ENCODE measurements around the gene CREB3L4. TPM values are rescaled to one million over a fixed set of nuclear protein-coding genes. Genes with fewer than 3 reads are reported as not detected.

Gene CREB3L4
- total and polyA plus RNA-seq, 2 of the 13 experiments (the other 11 are each of a cell fraction or from before 2014, with no cell fraction given), result 9.9 to 18.7 TPM

- TF ChIP-seq ARID4A (CRISPR knock-in tag; IDR thresholded peaks at IDR 0.05; ENCODE audit: borderline replicate concordance), result peak; percentile 95
- TF ChIP-seq MED13 (CRISPR knock-in tag; IDR thresholded peaks at IDR 0.05), result no peak
- peak; percentile 89; the same call in 1 of the 2 replicates for TF ChIP-seq ZZZ3 (CRISPR knock-in tag; IDR thresholded peaks at IDR 0.05; ENCODE audit: borderline replicate concordance)
- TF ChIP-seq MIXL1 (CRISPR knock-in tag; IDR thresholded peaks at IDR 0.05), result peak; percentile 71
- TF ChIP-seq HMG20B (CRISPR knock-in tag; conservative IDR thresholded peaks at IDR 0.05), result 0 out of 2 replicates have a peak, but pooled peaks have one; percentile 5
- TF ChIP-seq ZNF614 (CRISPR knock-in tag; IDR thresholded peaks at IDR 0.05; ENCODE audit: borderline replicate concordance), result peak; percentile 80
- TF ChIP-seq, protein P1, sequence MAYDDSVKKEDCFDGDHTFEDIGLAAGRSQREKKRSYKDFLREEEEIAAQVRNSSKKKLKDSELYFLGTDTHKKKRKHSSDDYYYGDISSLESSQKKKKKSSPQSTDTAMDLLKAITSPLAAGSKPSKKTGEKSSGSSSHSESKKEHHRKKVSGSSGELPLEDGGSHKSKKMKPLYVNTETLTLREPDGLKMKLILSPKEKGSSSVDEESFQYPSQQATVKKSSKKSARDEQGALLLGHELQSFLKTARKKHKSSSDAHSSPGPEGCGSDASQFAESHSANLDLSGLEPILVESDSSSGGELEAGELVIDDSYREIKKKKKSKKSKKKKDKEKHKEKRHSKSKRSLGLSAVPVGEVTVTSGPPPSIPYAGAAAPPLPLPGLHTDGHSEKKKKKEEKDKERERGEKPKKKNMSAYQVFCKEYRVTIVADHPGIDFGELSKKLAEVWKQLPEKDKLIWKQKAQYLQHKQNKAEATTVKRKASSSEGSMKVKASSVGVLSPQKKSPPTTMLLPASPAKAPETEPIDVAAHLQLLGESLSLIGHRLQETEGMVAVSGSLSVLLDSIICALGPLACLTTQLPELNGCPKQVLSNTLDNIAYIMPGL (CRISPR knock-in tag; IDR thresholded peaks at IDR 0.05; ENCODE audit: borderline replicate concordance in 1 of 2, low read depth in 1 of 2), result peak; percentile 80 to 92; a peak in 3 of 4 replicates
- TF ChIP-seq RXRA (CRISPR knock-in tag; IDR thresholded peaks at IDR 0.05), result peak; percentile 75
- peak; percentile 35 for TF ChIP-seq MYPOP (CRISPR knock-in tag; IDR thresholded peaks at IDR 0.05)
- TF ChIP-seq GABPA (IDR thresholded peaks at IDR 0.05; ENCODE audit: low read depth, low read length), result peak; percentile 87
- peak; percentile 99 for TF ChIP-seq GABPA (CRISPR knock-in tag; IDR thresholded peaks at IDR 0.05; ENCODE audit: low read depth)
- no peak for TF ChIP-seq ZNF75D (CRISPR knock-in tag; IDR thresholded peaks at IDR 0.05; ENCODE audit: borderline replicate concordance)
- TF ChIP-seq, protein P2, sequence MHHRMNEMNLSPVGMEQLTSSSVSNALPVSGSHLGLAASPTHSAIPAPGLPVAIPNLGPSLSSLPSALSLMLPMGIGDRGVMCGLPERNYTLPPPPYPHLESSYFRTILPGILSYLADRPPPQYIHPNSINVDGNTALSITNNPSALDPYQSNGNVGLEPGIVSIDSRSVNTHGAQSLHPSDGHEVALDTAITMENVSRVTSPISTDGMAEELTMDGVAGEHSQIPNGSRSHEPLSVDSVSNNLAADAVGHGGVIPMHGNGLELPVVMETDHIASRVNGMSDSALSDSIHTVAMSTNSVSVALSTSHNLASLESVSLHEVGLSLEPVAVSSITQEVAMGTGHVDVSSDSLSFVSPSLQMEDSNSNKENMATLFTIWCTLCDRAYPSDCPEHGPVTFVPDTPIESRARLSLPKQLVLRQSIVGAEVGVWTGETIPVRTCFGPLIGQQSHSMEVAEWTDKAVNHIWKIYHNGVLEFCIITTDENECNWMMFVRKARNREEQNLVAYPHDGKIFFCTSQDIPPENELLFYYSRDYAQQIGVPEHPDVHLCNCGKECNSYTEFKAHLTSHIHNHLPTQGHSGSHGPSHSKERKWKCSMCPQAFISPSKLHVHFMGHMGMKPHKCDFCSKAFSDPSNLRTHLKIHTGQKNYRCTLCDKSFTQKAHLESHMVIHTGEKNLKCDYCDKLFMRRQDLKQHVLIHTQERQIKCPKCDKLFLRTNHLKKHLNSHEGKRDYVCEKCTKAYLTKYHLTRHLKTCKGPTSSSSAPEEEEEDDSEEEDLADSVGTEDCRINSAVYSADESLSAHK (CRISPR knock-in tag; IDR thresholded peaks at IDR 0.05; ENCODE audit: borderline replicate concordance), result no peak
- TF ChIP-seq, protein P3, sequence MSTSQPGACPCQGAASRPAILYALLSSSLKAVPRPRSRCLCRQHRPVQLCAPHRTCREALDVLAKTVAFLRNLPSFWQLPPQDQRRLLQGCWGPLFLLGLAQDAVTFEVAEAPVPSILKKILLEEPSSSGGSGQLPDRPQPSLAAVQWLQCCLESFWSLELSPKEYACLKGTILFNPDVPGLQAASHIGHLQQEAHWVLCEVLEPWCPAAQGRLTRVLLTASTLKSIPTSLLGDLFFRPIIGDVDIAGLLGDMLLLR (CRISPR knock-in tag; IDR thresholded peaks at IDR 0.05), result no peak
- TF ChIP-seq ZNF484 (CRISPR knock-in tag; IDR thresholded peaks at IDR 0.05; ENCODE audit: borderline replicate concordance, low read depth), result no peak
- no peak for TF ChIP-seq ZNF343 (CRISPR knock-in tag; IDR thresholded peaks at IDR 0.05)
- TF ChIP-seq, protein P4, sequence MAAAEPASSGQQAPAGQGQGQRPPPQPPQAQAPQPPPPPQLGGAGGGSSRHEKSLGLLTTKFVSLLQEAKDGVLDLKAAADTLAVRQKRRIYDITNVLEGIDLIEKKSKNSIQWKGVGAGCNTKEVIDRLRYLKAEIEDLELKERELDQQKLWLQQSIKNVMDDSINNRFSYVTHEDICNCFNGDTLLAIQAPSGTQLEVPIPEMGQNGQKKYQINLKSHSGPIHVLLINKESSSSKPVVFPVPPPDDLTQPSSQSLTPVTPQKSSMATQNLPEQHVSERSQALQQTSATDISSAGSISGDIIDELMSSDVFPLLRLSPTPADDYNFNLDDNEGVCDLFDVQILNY (CRISPR knock-in tag; conservative IDR thresholded peaks at IDR 0.05), result peak; percentile 63; the same call in 1 of the 2 replicates
Observed at GRCh38 chr1:153990468-153991150, 22.9 kb downstream of the CREB3L4 start, which contains the start of gene RPS27 (continued).

All from HepG2 (cell line).